Activated CD4-positive, alpha-beta T cell treated with anti-CD3 and anti-CD28 coated beads for 1 hour (primary cell): ENCODE data around the gene HIGD2B.
A peak's percentile ranks its signal among the peaks of the same experiment; 100 is the strongest.
"Not testable (repeated sequence)": the region's sequence is repeated elsewhere in the genome, so short reads cannot be mapped to it uniquely, and the experiment has no call there.

Experiments
- DNase-seq: peaks from one replicate; pipeline ENCODE4 v3.0.0-alpha.2; 2020

HIGD2B gene

GRCh38 chr15:72671525-72671924 lies 14.5 kb downstream of the HIGD2B start:
- no peak for DNase-seq

DNA sequence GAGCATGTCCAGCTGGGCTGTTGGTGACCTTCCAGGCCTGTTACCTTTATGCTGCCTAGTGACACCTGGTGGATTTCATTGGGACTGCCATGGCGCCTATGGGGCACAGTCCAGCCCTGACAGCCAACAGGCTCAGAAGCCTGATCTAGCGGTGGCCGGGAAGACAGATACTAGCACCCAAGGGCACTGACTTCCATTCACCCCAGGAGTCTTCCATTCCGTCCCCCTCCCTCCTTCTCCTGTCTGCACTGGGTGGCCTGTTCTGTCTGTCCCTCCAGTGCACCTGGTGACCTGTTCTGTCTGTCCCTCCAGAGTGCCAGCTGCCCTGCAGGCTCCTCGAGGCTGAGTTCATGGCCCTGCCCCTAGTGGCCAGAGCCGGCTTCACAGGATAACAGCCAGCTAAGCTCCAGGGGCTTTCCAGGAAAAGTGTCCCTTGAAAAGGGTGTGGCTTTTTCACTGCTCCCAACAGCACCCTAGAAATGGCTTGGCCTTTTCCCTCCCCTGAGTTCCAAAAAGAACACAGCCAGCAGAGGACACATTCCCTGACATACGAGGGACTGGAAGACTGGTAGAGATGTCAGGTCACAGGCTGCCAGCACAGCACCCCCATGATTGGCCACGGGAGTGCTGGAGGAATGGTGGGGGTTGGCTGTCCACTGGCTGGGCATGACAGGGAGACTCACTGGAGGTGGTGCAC lies 15.2 kb downstream of the HIGD2B start:
- peak; percentile 51 for DNase-seq

GRCh38 chr15:72669803-72670202 lies 16.2 kb downstream of the HIGD2B start:
- not testable (repeated sequence) for DNase-seq

- DNase-seq, result not testable (repeated sequence)
Observed at GRCh38 chr15:72665706-72666105, 20.3 kb downstream of the HIGD2B start.

DNA sequence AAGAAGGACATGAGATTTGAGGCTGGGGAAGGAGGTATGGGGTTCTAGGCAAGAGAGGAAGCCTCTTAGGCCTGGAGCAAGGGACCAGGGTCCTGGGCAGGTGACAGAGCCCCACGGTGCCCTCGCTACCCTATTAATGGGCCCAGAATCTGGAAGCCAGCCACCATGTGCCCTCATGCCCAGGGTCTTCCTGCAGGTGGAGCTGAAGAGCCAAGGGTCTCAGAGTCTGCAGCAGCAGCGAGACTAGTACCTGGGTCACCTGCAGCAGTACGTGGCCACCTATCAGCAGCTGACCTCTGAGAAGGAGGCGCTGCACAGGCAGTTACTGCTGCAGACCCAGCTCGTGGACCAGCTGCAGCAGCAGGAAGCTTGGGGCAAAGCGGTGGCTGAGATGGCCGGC lies 22.1 kb downstream of the HIGD2B start:
- DNase-seq, result not testable (repeated sequence)

- not testable (repeated sequence) for DNase-seq
Observed at GRCh38 chr15:72661081-72661480, 24.9 kb downstream of the HIGD2B start.

GRCh38 chr15:72656014-72656413 lies 30.0 kb downstream of the HIGD2B start:
- not testable (repeated sequence) for DNase-seq

DNA sequence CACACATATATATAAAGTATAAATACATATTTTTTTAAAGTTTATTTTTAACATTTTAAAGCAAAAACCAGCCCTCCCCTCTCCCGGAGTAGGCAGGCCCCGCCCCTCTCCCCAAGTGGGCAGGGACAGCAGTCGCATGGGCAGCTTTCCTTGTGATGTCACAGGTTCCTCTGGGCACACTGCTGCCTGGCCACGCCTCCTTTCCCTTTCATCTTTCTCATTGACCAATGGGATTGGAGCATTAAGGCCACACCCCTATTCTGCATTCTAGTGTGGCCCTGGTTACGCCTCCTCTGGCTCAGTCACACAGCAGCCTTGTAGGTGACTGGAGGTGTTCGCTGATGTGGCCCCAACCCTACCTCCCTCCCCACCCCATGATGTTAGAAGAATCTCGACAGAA lies 31.6 kb downstream of the HIGD2B start, which contains the start of gene GOLGA6B:
TSS of gene GOLGA6B (plus strand) at position 301 of the 400 bp plus-strand sequence. CDS start at position 342, 41 bp downstream.
- DNase-seq, result not testable (repeated sequence)

GRCh38 chr15:72648631-72649253 lies 37.2 kb downstream of the HIGD2B start:
- not testable (repeated sequence) for DNase-seq

DNA sequence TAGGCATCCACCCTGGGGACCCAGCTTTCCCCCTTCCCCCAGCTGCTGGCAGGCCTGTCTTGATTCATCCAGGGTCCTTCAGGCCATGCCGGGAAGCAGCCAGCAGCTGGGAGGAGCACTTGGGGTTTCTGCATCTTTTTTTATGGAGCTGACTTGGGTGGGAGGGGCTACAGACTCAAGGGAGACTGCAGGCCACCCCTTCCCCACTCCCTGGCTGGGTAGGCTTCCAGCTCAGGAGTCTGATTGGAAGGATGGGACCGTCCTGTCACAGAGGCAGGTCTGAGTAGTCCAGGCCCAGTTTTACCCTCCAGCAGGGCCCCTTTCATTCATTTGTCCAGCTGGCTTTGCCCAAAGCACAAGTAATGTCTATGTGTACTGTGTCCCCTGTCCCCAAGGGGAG lies 43.7 kb downstream of the HIGD2B start:
- not testable (repeated sequence) for DNase-seq

DNA sequence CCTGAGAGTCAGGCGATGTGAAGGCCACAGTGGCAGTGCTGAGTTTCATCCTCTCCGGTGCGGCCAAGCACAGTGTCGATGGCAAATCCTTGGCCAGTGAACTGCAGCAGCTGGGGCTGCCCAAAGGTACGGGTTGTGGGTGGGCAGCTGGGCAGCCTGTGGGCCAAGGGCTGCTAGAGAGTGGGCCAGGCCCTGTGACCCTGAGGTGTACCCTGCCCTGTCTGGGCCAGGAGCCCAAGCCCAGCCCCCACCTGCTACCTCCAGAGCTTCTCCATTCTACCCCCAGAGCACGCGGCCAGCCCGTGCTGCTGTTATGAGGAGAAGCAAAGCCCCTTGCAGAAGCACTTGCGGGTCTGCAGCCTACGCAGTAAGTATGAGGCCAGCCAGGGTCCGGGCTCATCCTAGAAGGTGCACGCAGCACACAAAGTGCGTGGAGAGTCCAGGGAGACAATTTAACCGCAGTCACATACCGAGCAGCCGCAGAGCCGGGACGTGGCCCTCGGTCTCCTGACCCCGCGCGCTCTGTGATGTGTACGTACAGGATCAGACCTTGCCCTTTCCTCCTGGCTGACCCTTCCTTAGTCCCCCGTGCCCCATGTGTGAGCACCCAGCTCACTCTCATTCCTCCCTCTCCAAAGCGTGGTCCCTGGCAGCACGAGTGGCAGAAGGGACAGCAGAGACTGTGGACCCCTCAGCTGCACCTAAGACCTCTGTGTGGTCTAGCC lies 46.1 kb downstream of the HIGD2B start:
- not testable (repeated sequence) for DNase-seq

GRCh38 chr15:72636519-72637282 lies 49.3 kb downstream of the HIGD2B start:
- DNase-seq, result not testable (repeated sequence)

GRCh38 chr15:72629068-72629570 lies 56.9 kb downstream of the HIGD2B start:
- DNase-seq, result not testable (repeated sequence)

DNA sequence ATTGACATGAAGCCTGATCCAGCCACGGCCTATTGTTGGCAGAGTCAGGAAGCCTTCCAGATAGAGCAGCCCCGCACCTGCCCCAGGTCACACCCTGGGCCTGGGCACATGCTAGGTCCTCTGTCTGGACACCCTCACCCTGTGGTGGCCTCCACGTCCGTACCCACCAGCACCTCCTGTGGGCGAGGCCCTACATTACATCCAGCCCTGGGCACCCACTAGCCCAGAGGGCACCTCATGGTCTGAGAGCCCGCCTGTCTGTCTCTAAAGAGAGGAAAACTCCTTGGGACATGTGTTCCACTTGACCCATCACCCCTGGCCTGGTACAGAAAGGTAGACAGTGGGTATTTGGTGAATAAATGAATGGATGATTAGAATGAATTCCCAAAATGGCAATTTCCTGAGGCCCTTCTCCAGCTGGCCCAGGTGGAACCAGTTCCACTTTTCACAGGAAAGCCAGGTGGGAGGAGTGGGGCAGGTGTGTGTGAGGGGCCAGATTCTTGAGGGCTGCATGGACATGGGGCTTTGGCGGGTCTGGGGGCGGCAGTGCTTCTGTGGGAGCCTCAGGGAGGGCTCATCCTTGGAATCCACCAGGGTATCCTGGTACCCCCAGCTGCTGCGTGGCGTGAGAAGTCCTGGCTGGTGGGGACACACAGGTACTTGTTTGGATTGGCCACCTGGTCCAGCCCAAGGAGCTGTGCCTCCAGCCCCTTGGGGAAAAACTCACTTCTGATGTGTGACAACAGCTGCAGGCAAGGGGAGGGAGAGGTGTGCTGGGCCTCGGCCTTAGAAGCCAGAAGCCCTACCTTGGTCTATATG lies 57.5 kb downstream of the HIGD2B start:
- not testable (repeated sequence) for DNase-seq

GRCh38 chr15:72626153-72626552 lies 59.8 kb downstream of the HIGD2B start:
- not testable (repeated sequence) for DNase-seq
